Calu3 (cell line): ENCODE results near the gene TMIGD2. TPM values are rescaled to one million over a fixed set of nuclear protein-coding genes. Genes with fewer than 3 reads are reported as not detected.

Experiments used
- BruUV-seq: library from RNA; stranded (reverse); fragments of 400-500 nt; replicated peaks from 2 replicates; lab custom pipeline; 2021; lab: Mats Ljungman, UMichigan
- CTCF ChIA-PET: fragments of 300-600 bp; sonication (Branson Sonifier 250); formaldehyde crosslinking; loops from one replicate; lab custom pipeline; 2022; ENCODE audit warnings: antibody characterized with exemption; lab: Charles Lee
- DNase-seq: peaks from one replicate; pipeline ENCODE4 v3.0.0; 2022
- H3K27ac Mint-ChIP-seq: one replicate; pipeline ENCODE4 v1.8.0; 2022; ENCODE audit warnings: mixed read lengths; ENCODE audit not compliant: unreplicated experiment
- H3K27me3 Mint-ChIP-seq: one replicate; pipeline ENCODE4 v1.8.0; 2022; ENCODE audit warnings: mixed read lengths; ENCODE audit not compliant: unreplicated experiment
- H3K36me3 Mint-ChIP-seq: one replicate; pipeline ENCODE4 v1.8.0; 2022; ENCODE audit warnings: mild to moderate bottlenecking, moderate library complexity, mixed read lengths; ENCODE audit not compliant: insufficient read depth, unreplicated experiment
- H3K4me1 Mint-ChIP-seq: one replicate; pipeline ENCODE4 v1.8.0; 2022; ENCODE audit warnings: mild to moderate bottlenecking, low read depth, mixed read lengths; ENCODE audit not compliant: unreplicated experiment
- H3K4me3 Mint-ChIP-seq: one replicate; pipeline ENCODE4 v1.8.0; 2022; ENCODE audit warnings: mild to moderate bottlenecking, low read depth, moderate library complexity, mixed read lengths; ENCODE audit not compliant: unreplicated experiment
- H3K9me3 Mint-ChIP-seq: one replicate; pipeline ENCODE4 v1.8.0; 2022; ENCODE audit warnings: low read depth, mixed read lengths; ENCODE audit not compliant: unreplicated experiment
- intact Hi-C: fragments of 100-400 bp; cut with micrococcal nuclease; formaldehyde crosslinking; loops from one replicate; pipeline ENCODE4 v1.10.0; 2022; ENCODE audit not compliant: unreplicated experiment
- total RNA-seq: library from RNA; stranded (reverse); gene quantifications from 2 replicates; pipeline ENCODE4 v1.2.3, GENCODE V29; 2022
- TF ChIP-seq, protein P1 (sequence below): fragments of 200-600 bp; IDR thresholded peaks from one replicate; pipeline ENCODE4 v1.8.0; 2022; ENCODE audit warnings: antibody characterized with exemption; ENCODE audit not compliant: unreplicated experiment

TMIGD2 gene
- total RNA-seq, 1 experiment from 2014 or later, result not detected

- CTCF ChIA-PET, result interaction anchor here (0.6 kb wide), 2 partner anchors 21 to 27 kb away, joined by 3 read pairs; no protein-coding TSS in a partner anchor
- intact Hi-C loops, result no loop called here
- Mint-ChIP-seq H3K36me3 (no peaks in the 10 kb centered on the region), H3K27ac (no peak overlapping the region), H3K27me3 (peaks cover 43% of the 10 kb centered on the region), H3K4me3 (peak overlapping the region; percentile 4), H3K4me1 (no peaks in the 10 kb centered on the region), H3K9me3 (no peaks in the 10 kb centered on the region)
- BruUV-seq, result no TSS peak
- TF ChIP-seq, protein P1, sequence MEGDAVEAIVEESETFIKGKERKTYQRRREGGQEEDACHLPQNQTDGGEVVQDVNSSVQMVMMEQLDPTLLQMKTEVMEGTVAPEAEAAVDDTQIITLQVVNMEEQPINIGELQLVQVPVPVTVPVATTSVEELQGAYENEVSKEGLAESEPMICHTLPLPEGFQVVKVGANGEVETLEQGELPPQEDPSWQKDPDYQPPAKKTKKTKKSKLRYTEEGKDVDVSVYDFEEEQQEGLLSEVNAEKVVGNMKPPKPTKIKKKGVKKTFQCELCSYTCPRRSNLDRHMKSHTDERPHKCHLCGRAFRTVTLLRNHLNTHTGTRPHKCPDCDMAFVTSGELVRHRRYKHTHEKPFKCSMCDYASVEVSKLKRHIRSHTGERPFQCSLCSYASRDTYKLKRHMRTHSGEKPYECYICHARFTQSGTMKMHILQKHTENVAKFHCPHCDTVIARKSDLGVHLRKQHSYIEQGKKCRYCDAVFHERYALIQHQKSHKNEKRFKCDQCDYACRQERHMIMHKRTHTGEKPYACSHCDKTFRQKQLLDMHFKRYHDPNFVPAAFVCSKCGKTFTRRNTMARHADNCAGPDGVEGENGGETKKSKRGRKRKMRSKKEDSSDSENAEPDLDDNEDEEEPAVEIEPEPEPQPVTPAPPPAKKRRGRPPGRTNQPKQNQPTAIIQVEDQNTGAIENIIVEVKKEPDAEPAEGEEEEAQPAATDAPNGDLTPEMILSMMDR, result no peak
- no peak for DNase-seq
These were observed 22.4 kb downstream of the TMIGD2 start for GRCh38 chr19:4279530-4280422.

GRCh38 chr19:4279267-4279529, 23.0 kb downstream of the TMIGD2 start:
- intact Hi-C loops, result no loop called here
- H3K27me3 Mint-ChIP-seq, result peaks cover 37% of the 10 kb centered on the region
- H3K27ac Mint-ChIP-seq, result no peak overlapping the region
- no peaks in the 10 kb centered on the region for H3K9me3 Mint-ChIP-seq
- TF ChIP-seq, protein P1, result no peak
- no peak for DNase-seq
- CTCF ChIA-PET, result no interaction called here
- H3K4me1 Mint-ChIP-seq, result no peaks in the 10 kb centered on the region
- no peak overlapping the region for H3K4me3 Mint-ChIP-seq
- BruUV-seq, result no TSS peak
- no peaks in the 10 kb centered on the region for H3K36me3 Mint-ChIP-seq

- BruUV-seq, result no TSS peak
- no peak for DNase-seq
- CTCF ChIA-PET, result no interaction called here
- Mint-ChIP-seq H3K9me3 (no peaks in the 10 kb centered on the region), H3K36me3 (no peaks in the 10 kb centered on the region), H3K27ac (no peak within 1 kb of the TSS), H3K4me1 (no peaks in the 10 kb centered on the region), H3K27me3 (peaks cover 37% of the 10 kb centered on the region), H3K4me3 (peak within 1 kb of the TSS; percentile 4)
- intact Hi-C loops, result no loop called here
- TF ChIP-seq, protein P1, result no peak
These were observed 23.5 kb downstream of the TMIGD2 start, which contains the start of gene SHD for GRCh38 chr19:4278419-4279266. Gene SHD (plus strand): TSS chr19:4279266. CDS start chr19:4280064, 798 bp downstream.

- Mint-ChIP-seq H3K9me3 (no peaks in the 10 kb centered on the region), H3K27me3 (peaks cover 37% of the 10 kb centered on the region), H3K27ac (no peak overlapping the region), H3K36me3 (no peaks in the 10 kb centered on the region), H3K4me3 (no peak overlapping the region), H3K4me1 (no peaks in the 10 kb centered on the region)
- TF ChIP-seq, protein P1, result no peak
- intact Hi-C loops, result no loop called here
- CTCF ChIA-PET, result no interaction called here
- DNase-seq, result no peak
- BruUV-seq, result no TSS peak
These were observed 24.2 kb downstream of the TMIGD2 start for GRCh38 chr19:4278010-4278409.
